Stomach smooth muscle (tissue), 2 donors: ENCODE data around the gene URB1.

ENCODE experiments used
- H3K27ac ChIP-seq: one replicate; pipeline ENCODE4 v1.7.0; 2013; ENCODE audit warnings: mild to moderate bottlenecking, low read length, inconsistent platforms
- H3K27me3 ChIP-seq, 2 donors: one replicate each; pipeline ENCODE4 v1.7.0; 2013; ENCODE audit warnings: low read length in 2 of 2; ENCODE audit not compliant: insufficient read depth in 2 of 2, control insufficient read depth in 1 of 2
- H3K36me3 ChIP-seq, 2 donors: one replicate each; pipeline ENCODE4 v1.7.0; 2013; ENCODE audit warnings: low read length in 2 of 2; ENCODE audit not compliant: control insufficient read depth in 2 of 2, insufficient read depth in 2 of 2
- H3K4me1 ChIP-seq: one replicate; pipeline ENCODE4 v1.7.0; 2013; ENCODE audit warnings: low read length; ENCODE audit not compliant: control insufficient read depth, insufficient read depth
- H3K4me3 ChIP-seq, 2 donors: one replicate each; pipeline ENCODE4 v1.7.0; 2013; ENCODE audit warnings: low read length in 2 of 2
- H3K9ac ChIP-seq, 2 donors: one replicate each; pipeline ENCODE4 v1.7.0; 2013; ENCODE audit warnings: low read length in 2 of 2, mild to moderate bottlenecking in 1 of 2
- H3K9me3 ChIP-seq, 2 donors: one replicate each; pipeline ENCODE4 v1.7.0; 2013; ENCODE audit warnings: low read length in 2 of 2; ENCODE audit not compliant: control insufficient read depth in 2 of 2
- donor health status: healthy.
- donor health status: Pancreatic carcinoma.

The URB1 gene

GRCh38 chr21:32351428-32351827, 41.4 kb downstream of the URB1 start:
- H3K4me1 ChIP-seq: no peaks in the 10 kb centered on the region
- no peaks in the 10 kb centered on the region for H3K9me3 ChIP-seq
- H3K4me3 ChIP-seq: no peak overlapping the region
- H3K9ac ChIP-seq: no peak overlapping the region
- H3K36me3 ChIP-seq: peaks cover 67 to 86% of the 10 kb centered on the region in 2 donors
- H3K27ac ChIP-seq: no peak overlapping the region
- no peaks in the 10 kb centered on the region for H3K27me3 ChIP-seq

DNA sequence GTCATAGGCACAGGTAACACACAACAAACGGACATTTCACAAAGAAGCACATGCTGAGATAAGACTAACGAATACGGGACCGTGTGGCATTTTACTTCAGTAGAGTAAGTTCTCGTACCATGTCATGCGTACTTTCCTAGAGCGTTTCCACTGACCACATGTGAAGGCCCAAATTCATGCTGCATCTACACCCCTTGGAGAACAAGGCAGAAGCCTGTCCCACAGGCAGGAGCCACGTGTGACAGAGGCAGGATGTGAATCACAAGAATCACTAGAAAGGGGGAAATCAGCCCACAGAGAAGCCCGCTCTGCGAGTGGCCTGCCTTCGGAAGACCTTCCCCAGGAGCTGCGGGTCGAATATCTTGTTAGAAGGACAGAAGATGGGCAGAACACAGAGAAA, 41.8 kb downstream of the URB1 start:
- peaks cover 66 to 85% of the 10 kb centered on the region in 2 donors for H3K36me3 ChIP-seq
- H3K4me3 ChIP-seq: no peak overlapping the region
- no peaks in the 10 kb centered on the region for H3K9me3 ChIP-seq
- no peak overlapping the region for H3K27ac ChIP-seq
- H3K9ac ChIP-seq: no peak overlapping the region
- no peaks in the 10 kb centered on the region for H3K4me1 ChIP-seq
- H3K27me3 ChIP-seq: no peaks in the 10 kb centered on the region

DNA sequence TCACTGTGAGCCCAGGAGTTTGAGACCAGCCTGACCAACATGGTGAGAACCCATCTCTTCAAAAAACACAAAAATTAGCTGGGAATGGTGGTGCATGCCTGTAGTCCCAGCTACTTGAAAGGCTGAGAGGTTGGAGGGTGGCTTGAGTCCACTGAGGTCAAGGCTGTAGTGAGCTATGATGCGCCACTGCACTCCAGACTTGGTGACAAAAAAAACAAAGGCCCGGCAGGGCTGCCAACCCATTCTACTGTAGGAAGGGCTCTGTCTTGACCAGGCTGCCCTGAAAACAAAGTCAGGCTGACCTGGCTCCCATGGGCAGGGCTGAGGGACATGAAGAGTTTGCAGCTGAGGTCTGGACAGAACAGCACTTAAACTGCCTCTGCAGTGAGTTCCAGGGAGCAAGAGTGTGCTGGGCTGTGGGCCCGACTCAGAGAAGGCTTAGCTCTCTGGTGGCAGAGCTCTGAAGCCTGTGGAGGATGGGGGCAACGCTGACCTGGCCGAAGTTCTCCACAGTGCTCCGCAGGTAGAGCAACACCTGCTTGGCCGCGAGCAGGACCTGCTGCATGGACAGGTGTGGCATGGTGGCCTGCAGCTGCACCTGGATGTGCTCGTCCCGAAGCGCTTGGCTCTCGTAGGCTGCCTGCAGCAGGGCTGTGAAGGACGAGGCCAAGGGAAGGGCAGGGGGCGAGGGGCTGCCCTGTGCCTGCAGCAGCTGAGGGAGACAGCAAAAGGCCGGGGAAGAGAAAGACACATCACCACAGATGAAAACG, 42.4 kb downstream of the URB1 start:
- Histone ChIP-seq H3K4me3 (no peak overlapping the region), H3K9me3 (no peaks in the 10 kb centered on the region), H3K9ac (no peak overlapping the region), H3K4me1 (no peaks in the 10 kb centered on the region), H3K36me3 (peaks cover 65 to 85% of the 10 kb centered on the region in 2 donors), H3K27me3 (no peaks in the 10 kb centered on the region), H3K27ac (no peak overlapping the region)

DNA sequence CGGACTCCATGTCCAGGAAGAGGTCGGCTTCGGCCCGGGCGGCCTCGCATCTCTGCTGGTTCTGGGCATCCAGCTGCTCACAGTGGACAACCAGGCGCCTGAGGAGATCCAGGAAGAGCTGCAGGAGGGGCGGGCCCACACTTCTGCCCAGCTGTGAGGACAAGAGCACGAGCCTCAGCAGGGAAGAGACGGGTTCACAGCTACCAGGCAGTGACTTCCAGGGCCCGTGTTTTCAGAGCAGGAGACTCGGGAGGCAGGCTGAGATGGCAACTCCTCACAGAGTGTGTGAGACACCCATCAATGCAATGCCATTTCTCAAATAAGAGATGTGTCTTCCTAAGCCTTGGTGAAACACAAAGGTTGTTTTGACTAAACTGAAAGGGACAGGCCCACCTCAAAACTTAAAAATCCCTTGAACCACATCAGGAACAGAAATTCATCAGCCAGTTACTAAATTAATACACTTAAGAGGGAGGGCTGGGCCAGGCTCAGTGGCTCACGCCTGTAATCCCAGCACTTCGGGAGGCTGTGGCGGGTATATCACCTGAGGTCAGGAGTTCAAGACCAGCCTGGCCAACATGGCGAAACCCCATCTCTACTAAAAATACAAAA, 43.4 kb downstream of the URB1 start:
- H3K27ac ChIP-seq: no peak overlapping the region
- no peak overlapping the region for H3K9ac ChIP-seq
- no peak overlapping the region for H3K4me3 ChIP-seq
- no peaks in the 10 kb centered on the region for H3K27me3 ChIP-seq
- peaks cover 0 to 3% of the 10 kb centered on the region in 2 donors for H3K9me3 ChIP-seq
- peaks cover 69 to 86% of the 10 kb centered on the region in 2 donors for H3K36me3 ChIP-seq
- H3K4me1 ChIP-seq: no peaks in the 10 kb centered on the region

DNA sequence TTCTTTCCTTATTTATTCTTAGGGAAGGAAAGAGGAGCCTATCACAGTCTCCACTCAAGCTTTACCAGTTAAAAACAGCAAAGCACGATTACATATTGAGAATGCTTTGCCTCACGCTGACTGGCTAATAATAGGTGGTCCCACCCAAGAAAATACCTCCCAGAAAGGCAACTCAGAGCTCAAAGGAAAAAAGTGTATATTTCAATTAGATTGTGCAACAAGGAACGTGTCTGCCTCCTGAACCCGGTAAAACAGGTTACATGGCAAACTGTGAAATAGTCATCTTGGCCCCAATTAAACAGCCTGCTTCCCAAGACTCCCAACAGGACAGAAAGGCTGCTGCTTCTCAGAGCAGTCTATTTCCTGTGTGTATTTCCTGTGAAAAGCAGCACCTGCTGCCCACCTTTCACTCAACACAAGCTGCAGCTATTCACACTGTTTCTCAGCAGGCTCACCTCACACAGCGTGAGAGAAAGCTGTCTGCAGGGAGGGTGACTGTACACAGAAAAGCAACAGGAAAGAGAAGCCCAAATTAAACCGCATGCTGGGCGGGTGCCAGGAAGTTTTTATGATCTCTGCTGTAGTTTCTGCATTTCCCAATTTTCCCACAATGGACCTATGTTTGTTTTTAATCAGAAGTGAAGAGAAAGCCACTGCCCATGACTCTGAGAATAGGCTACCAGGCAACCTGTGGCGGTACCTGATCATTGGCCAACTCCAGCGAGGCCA, 44.0 kb downstream of the URB1 start:
- H3K27me3 ChIP-seq: no peaks in the 10 kb centered on the region
- H3K27ac ChIP-seq: no peak overlapping the region
- H3K9ac ChIP-seq: no peak overlapping the region
- no peaks in the 10 kb centered on the region for H3K4me1 ChIP-seq
- H3K9me3 ChIP-seq: peaks cover 0 to 3% of the 10 kb centered on the region in 2 donors
- H3K36me3 ChIP-seq: peaks cover 70 to 83% of the 10 kb centered on the region in 2 donors
- no peak overlapping the region for H3K4me3 ChIP-seq

- H3K27me3 ChIP-seq: no peaks in the 10 kb centered on the region
- H3K27ac ChIP-seq: no peak overlapping the region
- H3K9me3 ChIP-seq: peaks cover 0 to 3% of the 10 kb centered on the region in 2 donors
- H3K9ac ChIP-seq: no peak overlapping the region
- H3K4me1 ChIP-seq: no peaks in the 10 kb centered on the region
- H3K36me3 ChIP-seq: peaks cover 70 to 75% of the 10 kb centered on the region in 2 donors
- no peak overlapping the region for H3K4me3 ChIP-seq
These were observed 44.8 kb downstream of the URB1 start for GRCh38 chr21:32347977-32348376.

DNA sequence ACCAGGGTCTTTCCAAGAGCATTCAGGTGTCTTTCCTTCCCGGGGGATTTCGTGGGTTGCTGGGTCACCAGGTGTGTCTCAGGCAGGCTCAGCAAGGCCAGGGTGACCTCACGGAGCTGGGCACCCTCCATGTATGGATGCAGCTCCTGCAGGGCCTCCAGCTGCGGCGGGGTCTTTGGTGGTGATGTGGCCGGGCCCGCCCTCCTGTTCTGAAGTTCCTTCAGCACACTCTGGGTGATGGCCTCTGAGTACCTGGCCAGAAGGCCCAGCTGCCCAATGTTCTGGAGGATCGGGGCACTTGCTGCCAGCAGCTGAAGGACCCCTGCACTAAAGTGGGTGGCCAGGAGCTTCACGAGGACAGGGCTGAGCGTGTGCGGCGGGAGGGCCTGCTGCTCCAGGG, 45.5 kb downstream of the URB1 start:
- H3K4me1 ChIP-seq: no peaks in the 10 kb centered on the region
- H3K9ac ChIP-seq: no peak overlapping the region
- H3K27ac ChIP-seq: no peak overlapping the region
- H3K36me3 ChIP-seq: peaks cover 67 to 71% of the 10 kb centered on the region in 2 donors
- H3K4me3 ChIP-seq: no peak overlapping the region
- peaks cover 0 to 3% of the 10 kb centered on the region in 2 donors for H3K9me3 ChIP-seq
- no peaks in the 10 kb centered on the region for H3K27me3 ChIP-seq

DNA sequence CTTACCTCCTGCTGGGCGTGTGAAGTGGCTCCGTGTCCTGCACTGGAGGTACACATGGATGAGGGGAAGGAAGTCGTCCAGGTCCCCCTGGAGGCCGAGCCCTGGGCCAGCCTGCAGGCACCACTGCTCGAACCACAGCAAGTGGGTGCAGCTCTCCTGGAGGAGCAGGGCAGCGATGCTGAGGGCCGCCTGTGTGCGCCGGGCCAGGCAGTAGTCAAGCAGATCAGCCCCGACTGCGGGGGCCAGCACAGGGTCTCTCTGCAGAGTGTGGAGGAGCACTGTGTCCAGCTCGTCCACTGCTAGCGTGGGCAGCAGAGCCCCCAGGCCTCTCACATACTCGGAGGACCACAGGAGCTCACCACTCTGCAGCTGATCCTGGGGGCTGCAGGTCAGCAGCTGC, 45.9 kb downstream of the URB1 start:
- no peaks in the 10 kb centered on the region for H3K27me3 ChIP-seq
- peaks cover 67 to 70% of the 10 kb centered on the region in 2 donors for H3K36me3 ChIP-seq
- no peak overlapping the region for H3K27ac ChIP-seq
- no peak overlapping the region for H3K9ac ChIP-seq
- no peak overlapping the region for H3K4me3 ChIP-seq
- H3K9me3 ChIP-seq: peaks cover 0 to 3% of the 10 kb centered on the region in 2 donors
- H3K4me1 ChIP-seq: no peaks in the 10 kb centered on the region

DNA sequence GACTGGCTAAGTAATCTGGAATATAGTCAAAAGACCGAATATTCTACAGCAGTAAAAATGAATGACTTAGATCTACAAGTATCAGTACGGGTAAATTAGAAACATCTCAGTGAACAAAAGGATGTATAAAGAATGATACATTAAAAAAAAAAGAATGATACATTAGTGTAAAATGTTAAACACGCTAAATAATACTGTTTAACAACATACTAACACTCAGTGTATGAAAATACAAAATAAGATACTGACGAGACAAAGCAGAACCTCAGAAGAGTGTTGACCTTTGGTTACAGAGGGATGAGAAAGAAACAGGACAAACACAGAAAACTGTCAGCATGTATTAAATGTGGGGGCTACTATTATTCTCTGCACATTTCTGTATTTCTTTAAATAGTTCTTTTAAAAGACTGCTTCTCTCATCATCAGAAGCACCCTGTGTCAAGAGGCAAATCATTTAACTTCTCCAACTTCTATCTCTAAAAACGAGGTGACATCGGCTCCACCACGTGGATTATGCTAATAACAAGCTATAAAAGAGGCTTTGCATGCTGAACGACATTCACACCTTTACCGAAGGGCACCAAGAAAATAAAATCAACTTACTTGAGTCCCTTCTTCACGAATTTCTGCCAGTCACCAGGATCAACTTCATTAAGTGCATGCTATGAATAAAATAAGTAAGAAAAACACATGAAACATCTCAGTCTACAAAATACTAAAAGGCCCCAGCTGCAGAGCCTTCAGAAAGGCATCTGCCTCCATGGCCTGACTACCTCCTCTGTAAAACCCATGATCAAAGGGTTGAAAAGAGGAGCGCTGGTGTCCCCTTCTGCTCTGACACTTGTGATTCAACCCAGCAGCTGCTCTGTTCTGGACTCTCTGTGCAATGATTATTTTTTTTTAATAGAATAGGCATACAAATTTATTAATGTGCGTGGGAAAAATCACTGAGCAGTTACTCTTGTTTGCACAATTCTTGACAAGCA, 51.7 kb downstream of the URB1 start:
- Histone ChIP-seq H3K9me3 (peaks cover 0 to 3% of the 10 kb centered on the region in 2 donors), H3K36me3 (peaks cover 47 to 52% of the 10 kb centered on the region in 2 donors), H3K4me3 (no peak overlapping the region), H3K9ac (no peak overlapping the region), H3K27me3 (no peaks in the 10 kb centered on the region), H3K4me1 (peaks cover 2% of the 10 kb centered on the region), H3K27ac (no peak overlapping the region)
